BE2C (cell line): ENCODE results near the gene PPP1R14B.
A peak's percentile ranks its signal among the peaks of the same experiment; 100 is the strongest.
"Not testable (repeated sequence)": the region's sequence is repeated elsewhere in the genome, so short reads cannot be mapped to it uniquely, and the experiment has no call there.

Experiments
- DNase-seq: peaks from one replicate; pipeline ENCODE4 v3.0.0-alpha.2; 2020
- H3K27me3 ChIP-seq: fragments of 250-450 bp; sonication (Bioruptor Pico); 2 replicates; pipeline ENCODE4 v1.5.1; 2020; ENCODE audit warnings: mild to moderate bottlenecking
- H3K36me3 ChIP-seq: fragments of 250-450 bp; sonication (Bioruptor Pico); 2 replicates; pipeline ENCODE4 v1.5.1; 2020; ENCODE audit warnings: mild to moderate bottlenecking
- H3K4me1 ChIP-seq: fragments of 250-450 bp; sonication (Bioruptor Pico); 2 replicates; pipeline ENCODE4 v1.5.1; 2020
- H3K4me3 ChIP-seq: 2 replicates; pipeline ENCODE4 v1.5.1; 2011; ENCODE audit warnings: low read depth, low read length
- H3K9me3 ChIP-seq: fragments of 250-450 bp; sonication (Bioruptor Pico); 2 replicates; pipeline ENCODE4 v1.5.1; 2020
- TF ChIP-seq, protein P1 (sequence below): IDR thresholded peaks from 2 replicates; pipeline ENCODE4 v1.5.1; 2012; ENCODE audit warnings: mild to moderate bottlenecking, low read depth, low read length

PPP1R14B gene

DNA sequence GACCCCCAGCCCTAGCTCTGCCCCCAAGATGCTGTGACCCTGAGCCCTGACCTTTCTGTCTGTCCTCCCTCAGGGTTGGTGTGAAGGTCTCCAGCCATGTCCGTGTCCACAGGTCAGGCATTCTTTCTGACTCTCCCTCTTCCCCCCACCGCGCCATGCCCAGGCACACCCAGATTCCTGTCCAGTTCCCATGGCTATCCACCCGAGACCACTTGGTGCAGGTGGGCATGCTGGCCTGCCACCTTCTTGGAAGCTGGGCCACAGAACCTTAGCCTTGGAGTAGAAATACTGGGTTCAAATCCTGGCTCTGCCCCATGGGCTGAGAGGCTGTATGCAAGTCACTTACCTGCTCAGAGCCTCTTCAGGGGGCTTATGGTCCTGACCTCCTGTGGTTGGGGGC lies 2.3 kb upstream of the PPP1R14B start:
- TF ChIP-seq, protein P1, sequence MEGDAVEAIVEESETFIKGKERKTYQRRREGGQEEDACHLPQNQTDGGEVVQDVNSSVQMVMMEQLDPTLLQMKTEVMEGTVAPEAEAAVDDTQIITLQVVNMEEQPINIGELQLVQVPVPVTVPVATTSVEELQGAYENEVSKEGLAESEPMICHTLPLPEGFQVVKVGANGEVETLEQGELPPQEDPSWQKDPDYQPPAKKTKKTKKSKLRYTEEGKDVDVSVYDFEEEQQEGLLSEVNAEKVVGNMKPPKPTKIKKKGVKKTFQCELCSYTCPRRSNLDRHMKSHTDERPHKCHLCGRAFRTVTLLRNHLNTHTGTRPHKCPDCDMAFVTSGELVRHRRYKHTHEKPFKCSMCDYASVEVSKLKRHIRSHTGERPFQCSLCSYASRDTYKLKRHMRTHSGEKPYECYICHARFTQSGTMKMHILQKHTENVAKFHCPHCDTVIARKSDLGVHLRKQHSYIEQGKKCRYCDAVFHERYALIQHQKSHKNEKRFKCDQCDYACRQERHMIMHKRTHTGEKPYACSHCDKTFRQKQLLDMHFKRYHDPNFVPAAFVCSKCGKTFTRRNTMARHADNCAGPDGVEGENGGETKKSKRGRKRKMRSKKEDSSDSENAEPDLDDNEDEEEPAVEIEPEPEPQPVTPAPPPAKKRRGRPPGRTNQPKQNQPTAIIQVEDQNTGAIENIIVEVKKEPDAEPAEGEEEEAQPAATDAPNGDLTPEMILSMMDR: no peak
- Histone ChIP-seq H3K4me1 (no peaks in the 10 kb centered on the region; the same call in 1 of the 2 replicates), H3K9me3 (no peaks in the 10 kb centered on the region)

DNA sequence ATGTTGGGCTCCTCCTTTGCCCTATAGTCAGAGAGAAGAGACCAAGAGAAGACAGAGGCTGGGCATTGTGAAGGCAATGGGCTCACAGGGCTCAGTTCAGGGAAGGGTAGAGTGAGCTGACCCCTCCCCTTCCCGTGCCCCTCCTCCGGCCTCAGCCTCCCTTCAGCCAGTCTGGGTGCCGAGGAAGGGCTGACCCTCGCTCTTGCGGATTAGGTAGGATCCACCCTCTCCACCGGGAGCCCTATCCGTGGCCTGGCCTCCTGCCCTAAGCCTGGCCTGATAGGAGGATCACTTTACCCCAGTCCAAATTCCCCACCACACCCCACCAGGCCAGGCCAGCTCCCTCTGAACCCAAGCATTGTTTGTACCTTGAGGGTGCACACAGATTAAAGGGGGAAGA lies 1.8 kb upstream of the PPP1R14B start:
- H3K4me3 ChIP-seq: no peak overlapping the region
- H3K36me3 ChIP-seq: no peaks in the 10 kb centered on the region
- H3K27me3 ChIP-seq: no peaks in the 10 kb centered on the region
- TF ChIP-seq, protein P1: no peak
- no peaks in the 10 kb centered on the region; the same call in 1 of the 2 replicates for H3K4me1 ChIP-seq
- no peaks in the 10 kb centered on the region for H3K9me3 ChIP-seq
- no peak for DNase-seq

More for the DNA sequence above, 2.3 kb upstream of the PPP1R14B start:
- Histone ChIP-seq H3K4me3 (no peak overlapping the region), H3K36me3 (no peaks in the 10 kb centered on the region), H3K27me3 (no peaks in the 10 kb centered on the region)
- DNase-seq: no peak

DNA sequence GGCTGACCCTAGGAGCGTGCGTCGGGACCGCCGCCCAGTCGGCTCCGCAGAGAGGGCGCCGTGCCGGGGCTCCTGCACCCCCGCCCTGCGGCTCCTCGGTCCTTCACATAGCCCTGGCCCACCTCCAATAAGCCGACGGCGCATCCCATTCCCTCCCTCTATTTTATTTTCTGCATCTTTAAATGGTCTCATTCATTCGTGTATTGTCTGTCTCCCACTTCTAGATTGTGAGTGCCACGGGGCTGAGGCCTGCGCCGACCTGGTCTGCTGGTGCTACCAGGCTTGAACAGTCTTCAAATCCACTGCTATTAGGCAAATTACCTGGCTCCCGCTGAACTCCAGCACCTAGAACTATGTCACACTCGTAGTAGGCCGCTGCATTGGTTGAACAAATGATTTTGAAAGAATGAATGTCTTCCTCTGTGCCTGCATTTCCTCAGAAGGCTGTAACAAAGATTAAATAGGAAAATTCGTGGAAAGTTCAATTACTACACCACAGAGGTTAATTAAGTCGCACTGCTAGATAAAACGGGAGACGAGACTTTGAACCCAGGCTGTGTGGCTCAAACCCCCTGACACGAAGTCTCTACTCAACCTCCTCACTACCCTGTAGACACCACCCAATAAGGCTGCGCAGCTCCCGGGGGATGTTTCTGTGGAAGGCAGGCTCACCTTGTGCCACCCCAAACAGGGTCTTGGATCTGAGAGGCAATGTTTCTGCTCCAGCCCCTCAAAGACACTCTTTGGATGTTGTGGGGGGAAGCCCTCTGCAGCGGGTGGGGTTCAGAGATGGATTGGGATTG lies 1.2 kb upstream of the PPP1R14B start:
- TF ChIP-seq, protein P1: no peak
- no peaks in the 10 kb centered on the region; the same call in 1 of the 2 replicates for H3K4me1 ChIP-seq
- H3K36me3 ChIP-seq: no peaks in the 10 kb centered on the region
- DNase-seq: no peak
- H3K9me3 ChIP-seq: no peaks in the 10 kb centered on the region
- no peaks in the 10 kb centered on the region for H3K27me3 ChIP-seq
- H3K4me3 ChIP-seq: peak overlapping the region; percentile 65

DNA sequence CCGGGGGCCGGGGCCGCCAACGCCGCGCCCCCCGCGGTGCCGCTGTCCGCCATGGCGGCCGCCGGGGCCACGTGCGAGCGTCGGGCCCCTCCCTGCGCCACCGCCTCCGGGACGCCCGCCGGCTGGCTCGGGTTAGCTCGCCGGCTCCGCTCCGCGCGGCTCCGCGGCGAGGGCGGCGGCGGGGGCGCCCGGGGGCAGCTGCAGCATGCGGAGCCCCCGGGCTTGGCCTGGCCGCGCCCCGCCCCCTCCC lies 197 bp downstream of the PPP1R14B start:
- H3K9me3 ChIP-seq, H3K27me3 ChIP-seq, H3K4me1 ChIP-seq, H3K36me3 ChIP-seq, DNase-seq: not testable (repeated sequence)
- H3K4me3 ChIP-seq: peak overlapping the region; percentile 81

DNA sequence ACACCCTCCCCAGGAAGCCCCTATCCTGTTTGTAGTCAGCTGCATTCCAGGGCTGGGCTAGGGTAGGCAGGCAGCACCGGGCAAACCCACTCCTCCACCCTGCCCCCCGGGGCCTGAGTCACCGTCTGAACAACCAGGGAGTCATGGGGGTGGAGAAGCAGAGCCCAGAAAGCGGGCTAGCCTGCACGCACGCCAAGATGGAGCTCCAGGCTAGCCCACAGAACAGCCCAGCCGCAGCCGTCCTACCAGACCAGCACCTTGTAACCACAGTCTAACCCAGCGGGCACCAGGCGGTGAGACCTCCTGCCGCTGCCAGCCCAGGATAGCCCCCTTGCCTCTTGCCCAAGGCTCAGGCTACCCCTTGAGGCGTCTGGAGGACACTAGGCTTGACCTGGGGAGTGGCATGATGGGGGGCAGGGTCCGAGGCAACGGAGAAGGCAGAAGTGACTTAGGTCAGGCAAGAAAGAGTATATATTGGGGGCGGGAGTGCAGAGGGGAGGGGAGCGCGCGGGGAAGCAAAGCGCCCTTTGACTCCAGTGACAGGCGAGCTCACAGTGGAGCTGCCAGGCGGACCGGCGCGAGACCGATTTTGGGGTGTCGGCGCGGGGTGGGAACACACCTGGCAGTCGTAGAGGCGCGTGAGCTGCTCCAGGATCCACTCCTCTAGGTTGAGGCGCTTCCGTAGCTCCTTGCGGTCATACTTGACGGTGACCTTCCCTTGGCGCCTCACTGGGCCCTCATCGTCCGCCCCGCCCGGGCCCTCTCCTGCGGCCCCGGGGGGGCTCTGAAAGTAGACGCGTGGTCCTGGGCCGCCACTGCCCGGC lies 734 bp downstream of the PPP1R14B start:
- peak; percentile 48 for DNase-seq

DNA sequence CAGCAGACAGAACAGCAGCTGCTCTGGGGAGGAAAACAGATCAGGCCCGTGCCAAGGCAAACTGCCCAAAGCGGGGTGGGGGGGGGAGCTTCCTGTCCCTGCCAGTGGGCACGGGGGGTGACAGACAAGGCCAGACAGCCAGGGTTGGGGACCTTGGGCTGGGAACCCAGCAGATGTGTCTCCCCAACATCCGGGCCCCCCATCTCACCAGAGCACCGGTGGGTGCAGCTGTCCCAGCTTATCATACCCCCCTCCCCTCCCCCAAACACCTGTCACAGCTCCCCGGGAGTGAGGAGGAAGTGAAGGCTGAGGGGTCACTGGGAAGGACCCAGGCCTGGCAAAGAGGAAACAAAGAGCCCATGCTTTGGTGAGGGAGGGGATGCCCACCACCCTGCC lies 1.3 kb downstream of the PPP1R14B start:
- no peaks in the 10 kb centered on the region; the same call in 1 of the 2 replicates for H3K4me1 ChIP-seq
- H3K36me3 ChIP-seq: no peaks in the 10 kb centered on the region
- H3K9me3 ChIP-seq: no peaks in the 10 kb centered on the region
- TF ChIP-seq, protein P1: no peak
- no peaks in the 10 kb centered on the region for H3K27me3 ChIP-seq
- H3K4me3 ChIP-seq: peak overlapping the region; percentile 81
- DNase-seq: no peak

More for the DNA sequence above, 734 bp downstream of the PPP1R14B start:
- Histone ChIP-seq H3K9me3 (no peaks in the 10 kb centered on the region), H3K4me1 (no peaks in the 10 kb centered on the region; the same call in 1 of the 2 replicates), H3K36me3 (no peaks in the 10 kb centered on the region), H3K4me3 (peak overlapping the region; percentile 81), H3K27me3 (no peaks in the 10 kb centered on the region)
- TF ChIP-seq, protein P1: no peak
